Anterior cingulate cortex (tissue), 58 donors: ENCODE results near the gene TPST1.
"Not testable (repeated sequence)": the region's sequence is repeated elsewhere in the genome, so short reads cannot be mapped to it uniquely, and the experiment has no call there.

ENCODE experiments used
- DNase-seq, 58 donors: peaks; one replicate each; lab custom pipeline; 2025; lab: John Stamatoyannopoulos, UW

Gene TPST1

GRCh38 chr7:66323114-66323796, 118.1 kb downstream of the TPST1 start:
- DNase-seq = no peak

- not testable (repeated sequence) for DNase-seq
Measured at GRCh38 chr7:66324985-66325384, 119.9 kb downstream of the TPST1 start.

- no peak for DNase-seq
Measured at GRCh38 chr7:66326501-66327215, 121.5 kb downstream of the TPST1 start.

- DNase-seq = peak in 17 of 58 donors; percentile 2 to 55 (median 14)
Measured at GRCh38 chr7:66330961-66331360, 125.8 kb downstream of the TPST1 start.

GRCh38 chr7:66331883-66332282, 126.7 kb downstream of the TPST1 start:
- DNase-seq = no peak

GRCh38 chr7:66333443-66333842, 128.3 kb downstream of the TPST1 start:
- DNase-seq = no peak

GRCh38 chr7:66335318-66335717, 130.2 kb downstream of the TPST1 start:
- no peak for DNase-seq

- DNase-seq = no peak
Measured at GRCh38 chr7:66336760-66337159, 131.6 kb downstream of the TPST1 start.

- DNase-seq = no peak
Measured at GRCh38 chr7:66339141-66339540, 134.0 kb downstream of the TPST1 start.

GRCh38 chr7:66344166-66344565, 139.0 kb downstream of the TPST1 start:
- no peak for DNase-seq

GRCh38 chr7:66348531-66348930, 143.4 kb downstream of the TPST1 start:
- no peak for DNase-seq

- DNase-seq = no peak
Measured at GRCh38 chr7:66348959-66349358, 143.8 kb downstream of the TPST1 start.

GRCh38 chr7:66352071-66352470, 146.9 kb downstream of the TPST1 start:
- peak in 4 of 58 donors; percentile 3 to 6 (median 6) for DNase-seq

- DNase-seq = no peak
Measured at GRCh38 chr7:66353547-66353946, 148.4 kb downstream of the TPST1 start.

GRCh38 chr7:66355756-66356155, 150.6 kb downstream of the TPST1 start:
- DNase-seq = no peak

- no peak for DNase-seq
Measured at GRCh38 chr7:66356277-66356721, 151.2 kb downstream of the TPST1 start.

GRCh38 chr7:66357087-66357486, 152.0 kb downstream of the TPST1 start:
- DNase-seq = no peak

- DNase-seq = peak in 38 of 58 donors; percentile 1 to 81 (median 32)
Measured at GRCh38 chr7:66359656-66360211, 154.6 kb downstream of the TPST1 start.

- DNase-seq = no peak
Measured at GRCh38 chr7:66362136-66362535, 157.0 kb downstream of the TPST1 start.

- no peak for DNase-seq
Measured at GRCh38 chr7:66363635-66364034, 158.5 kb downstream of the TPST1 start.

GRCh38 chr7:66365031-66365430, 159.9 kb downstream of the TPST1 start:
- not testable (repeated sequence) for DNase-seq
